ENCODE results near the gene BMP6. TPM values are rescaled to one million over a fixed set of nuclear protein-coding genes. Genes with fewer than 3 reads are reported as not detected.

BMP6 gene
- total and polyA plus RNA-seq, 10 of the 15 experiments (the other 5 are each of a cell fraction or from before 2014, with no cell fraction given) = 0.02 to 0.15 (median 0.05) TPM; not detected in 5

DNA sequence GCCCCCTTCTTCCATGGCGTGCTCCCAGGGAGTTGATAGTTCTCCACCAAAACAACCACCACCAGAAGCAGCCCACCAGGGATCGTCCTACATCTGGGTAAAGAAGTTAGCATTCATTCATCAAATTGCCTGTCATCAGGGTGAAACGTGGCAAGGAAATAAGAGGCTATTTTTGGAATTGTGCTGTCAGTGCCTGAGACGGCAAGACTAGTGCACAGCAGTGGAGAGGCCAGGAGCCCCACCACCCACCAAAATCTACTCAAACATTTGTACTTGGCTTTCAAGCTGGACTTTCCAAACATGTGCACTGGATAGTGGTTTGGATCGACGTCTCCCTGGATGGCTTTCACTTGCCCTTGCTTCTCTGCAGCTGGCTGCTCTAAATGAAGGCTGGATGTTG is 139.9 kb downstream of the BMP6 start:
- Histone ChIP-seq H3K27me3 (replicated peaks in 1 of 2; ENCODE audit: control insufficient read depth in 2 of 2, insufficient read depth in 2 of 2, low read length in 1 of 2) (no peaks in the 10 kb centered on the region), H3K36me3 (ENCODE audit: control insufficient read depth in 2 of 2, insufficient read depth in 2 of 2, low read length in 1 of 2) (no peaks in the 10 kb centered on the region), H3K79me2 (ENCODE audit: control insufficient read depth, insufficient read depth, low read length) (no peaks in the 10 kb centered on the region), H3K4me3 (no peak overlapping the region), H4K20me1 (ENCODE audit: control insufficient read depth, insufficient read depth) (no peaks in the 10 kb centered on the region), H3K4me2 (ENCODE audit: control insufficient read depth, insufficient read depth) (no peak overlapping the region), H3K9ac (ENCODE audit: control insufficient read depth, insufficient read depth, low read length) (no peak overlapping the region), H3K27ac (ENCODE audit: control insufficient read depth, insufficient read depth) (no peak overlapping the region), H2AFZ (ENCODE audit: control insufficient read depth, low read depth, low read length) (no peak overlapping the region), H3K4me1 (ENCODE audit: control insufficient read depth, insufficient read depth, low read length) (no peaks in the 10 kb centered on the region), H3K9me3 (replicated peaks; ENCODE audit: control insufficient read depth, insufficient read depth, low read length) (no peaks in the 10 kb centered on the region)
- ChIA-PET CTCF (no interaction called here), SMC1A (ENCODE audit: uncharacterized antibody, unreplicated experiment) (no interaction called here), POLR2A (interaction anchor here (0.6 kb wide), 1 partner anchor 75 kb away, joined by 4 read pairs; no protein-coding TSS in a partner anchor), RAD21 (ENCODE audit: unreplicated experiment) (no interaction called here)
- intact Hi-C loops (cut with micrococcal nuclease; ENCODE audit: unreplicated experiment) (no loop called here), in situ Hi-C loops (cut with MboI) (no loop called here)
- no TSS peak for BruUV-seq (replicated peaks)
- 17% methylated on average over 6 of the region's 6 CpGs for WGBS (ENCODE audit: insufficient coverage, insufficient replicate concordance, low lambda C conversion rate, missing lambda C conversion rate)
- FAIRE-seq (no peak), ATAC-seq (no peak), DNase-seq (ENCODE audit: low read depth, low spot score) (no peak)
- TF ChIP-seq SUZ12 (IDR thresholded peaks at IDR 0.05; ENCODE audit: unreplicated experiment) (no peak), RBBP5 (conservative IDR thresholded peaks at IDR 0.05) (no peak), POLR2AphosphoS5 (IDR thresholded peaks at IDR 0.05; ENCODE audit: low read length) (no peak), NR2C2 (IDR thresholded peaks at IDR 0.05; ENCODE audit: borderline replicate concordance, control insufficient read depth, insufficient read length, low read depth) (no peak), SUPT20H (IDR thresholded peaks at IDR 0.05; ENCODE audit: borderline replicate concordance, control insufficient read depth, low read depth, low read length) (no peak), GABPA (IDR thresholded peaks at IDR 0.05; ENCODE audit: low read depth) (no peak), PAX8 (IDR thresholded peaks at IDR 0.05) (no peak)
- TF ChIP-seq, protein P1, sequence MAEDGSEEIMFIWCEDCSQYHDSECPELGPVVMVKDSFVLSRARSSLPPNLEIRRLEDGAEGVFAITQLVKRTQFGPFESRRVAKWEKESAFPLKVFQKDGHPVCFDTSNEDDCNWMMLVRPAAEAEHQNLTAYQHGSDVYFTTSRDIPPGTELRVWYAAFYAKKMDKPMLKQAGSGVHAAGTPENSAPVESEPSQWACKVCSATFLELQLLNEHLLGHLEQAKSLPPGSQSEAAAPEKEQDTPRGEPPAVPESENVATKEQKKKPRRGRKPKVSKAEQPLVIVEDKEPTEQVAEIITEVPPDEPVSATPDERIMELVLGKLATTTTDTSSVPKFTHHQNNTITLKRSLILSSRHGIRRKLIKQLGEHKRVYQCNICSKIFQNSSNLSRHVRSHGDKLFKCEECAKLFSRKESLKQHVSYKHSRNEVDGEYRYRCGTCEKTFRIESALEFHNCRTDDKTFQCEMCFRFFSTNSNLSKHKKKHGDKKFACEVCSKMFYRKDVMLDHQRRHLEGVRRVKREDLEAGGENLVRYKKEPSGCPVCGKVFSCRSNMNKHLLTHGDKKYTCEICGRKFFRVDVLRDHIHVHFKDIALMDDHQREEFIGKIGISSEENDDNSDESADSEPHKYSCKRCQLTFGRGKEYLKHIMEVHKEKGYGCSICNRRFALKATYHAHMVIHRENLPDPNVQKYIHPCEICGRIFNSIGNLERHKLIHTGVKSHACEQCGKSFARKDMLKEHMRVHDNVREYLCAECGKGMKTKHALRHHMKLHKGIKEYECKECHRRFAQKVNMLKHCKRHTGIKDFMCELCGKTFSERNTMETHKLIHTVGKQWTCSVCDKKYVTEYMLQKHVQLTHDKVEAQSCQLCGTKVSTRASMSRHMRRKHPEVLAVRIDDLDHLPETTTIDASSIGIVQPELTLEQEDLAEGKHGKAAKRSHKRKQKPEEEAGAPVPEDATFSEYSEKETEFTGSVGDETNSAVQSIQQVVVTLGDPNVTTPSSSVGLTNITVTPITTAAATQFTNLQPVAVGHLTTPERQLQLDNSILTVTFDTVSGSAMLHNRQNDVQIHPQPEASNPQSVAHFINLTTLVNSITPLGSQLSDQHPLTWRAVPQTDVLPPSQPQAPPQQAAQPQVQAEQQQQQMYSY (CRISPR knock-in tag; IDR thresholded peaks at IDR 0.05) = no peak
- TF ChIP-seq, protein P2, sequence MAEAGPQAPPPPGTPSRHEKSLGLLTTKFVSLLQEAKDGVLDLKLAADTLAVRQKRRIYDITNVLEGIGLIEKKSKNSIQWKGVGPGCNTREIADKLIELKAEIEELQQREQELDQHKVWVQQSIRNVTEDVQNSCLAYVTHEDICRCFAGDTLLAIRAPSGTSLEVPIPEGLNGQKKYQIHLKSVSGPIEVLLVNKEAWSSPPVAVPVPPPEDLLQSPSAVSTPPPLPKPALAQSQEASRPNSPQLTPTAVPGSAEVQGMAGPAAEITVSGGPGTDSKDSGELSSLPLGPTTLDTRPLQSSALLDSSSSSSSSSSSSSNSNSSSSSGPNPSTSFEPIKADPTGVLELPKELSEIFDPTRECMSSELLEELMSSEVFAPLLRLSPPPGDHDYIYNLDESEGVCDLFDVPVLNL (IDR thresholded peaks at IDR 0.05; ENCODE audit: low read depth, low read length) = no peak
